ENCODE measurements around the gene SEPTIN1.

Gene SEPTIN1

GRCh38 chr16:30430428-30430970, 48.1 kb upstream of the SEPTIN1 start (continued):
- TF ChIP-seq PRDM2 (tag by site-specific recombination; IDR thresholded peaks at IDR 0.05; ENCODE audit: borderline replicate concordance) (no peak), ZBTB48 (tag by site-specific recombination; IDR thresholded peaks at IDR 0.05) (peak; percentile 93), ZNF24 (tag by site-specific recombination; IDR thresholded peaks at IDR 0.05) (0 out of 2 replicates have a peak, but pooled peaks have one; percentile 19), ZNF140 (tag by site-specific recombination; IDR thresholded peaks at IDR 0.05) (no peak), ZNF155 (tag by site-specific recombination; IDR thresholded peaks at IDR 0.05) (no peak), ZNF266 (tag by site-specific recombination; IDR thresholded peaks at IDR 0.05; ENCODE audit: low read depth) (no peak), ZNF449 (tag by site-specific recombination; IDR thresholded peaks at IDR 0.05) (no peak; the same call in 1 of the 2 replicates), ZSCAN4 (tag by site-specific recombination; IDR thresholded peaks at IDR 0.05) (peak; percentile 46; the same call in 1 of the 2 replicates), ZNF692 (tag by site-specific recombination; IDR thresholded peaks at IDR 0.05) (0 out of 2 replicates have a peak, but pooled peaks have one; percentile 40), HOXD13 (CRISPR knock-in tag; IDR thresholded peaks at IDR 0.05; ENCODE audit: borderline replicate concordance) (no peak), ZNF645 (tag by site-specific recombination; IDR thresholded peaks at IDR 0.05) (0 out of 2 replicates have a peak, but pooled peaks have one; percentile 47), ZNF416 (tag by site-specific recombination; IDR thresholded peaks at IDR 0.05) (no peak), PATZ1 (tag by site-specific recombination; IDR thresholded peaks at IDR 0.05) (no peak), TSHZ1 (tag by site-specific recombination; IDR thresholded peaks at IDR 0.05; ENCODE audit: borderline replicate concordance) (no peak), ZNF596 (tag by site-specific recombination; IDR thresholded peaks at IDR 0.05) (no peak), GLI2 (tag by site-specific recombination; IDR thresholded peaks at IDR 0.05; ENCODE audit: borderline replicate concordance, low read depth) (no peak), ZNF521 (tag by site-specific recombination; IDR thresholded peaks at IDR 0.05) (no peak), ZNF221 (tag by site-specific recombination; IDR thresholded peaks at IDR 0.05; ENCODE audit: borderline replicate concordance) (no peak), FEZF1 (tag by site-specific recombination; IDR thresholded peaks at IDR 0.05) (no peak), GLIS1 (tag by site-specific recombination; IDR thresholded peaks at IDR 0.05) (no peak), ZNF19 (tag by site-specific recombination; IDR thresholded peaks at IDR 0.05; ENCODE audit: low read depth) (no peak), ZNF146 (tag by site-specific recombination; IDR thresholded peaks at IDR 0.05) (no peak)

All from HEK293 (cell line).